C4-2B (cell line): ENCODE measurements around the gene GPR61.

Source experiments
- CTCF ChIP-seq: fragments of 450-650 bp; conservative IDR thresholded peaks from 2 replicates; pipeline ENCODE4 v1.5.1; 2017; ENCODE audit warnings: mild to moderate bottlenecking
- ZFX ChIP-seq: fragments of 450-650 bp; IDR thresholded peaks from 2 replicates; pipeline ENCODE4 v1.6.1; 2017

- no peak for TF ChIP-seq CTCF
- TF ChIP-seq ZFX, result no peak
Measured at GRCh38 chr1:109595531-109595930, 55.9 kb downstream of the GPR61 start.
